MCF 10A (cell line): ENCODE results near the gene PVALEF. TPM values are rescaled to one million over a fixed set of nuclear protein-coding genes. Genes with fewer than 3 reads are reported as not detected.
A peak's percentile ranks its signal among the peaks of the same experiment; 100 is the strongest.
"Not testable (repeated sequence)": the region's sequence is repeated elsewhere in the genome, so short reads cannot be mapped to it uniquely, and the experiment has no call there.

Source experiments
- BruUV-seq: library from RNA; stranded (reverse); fragments of 400-500 nt; replicated peaks from 2 replicates; lab custom pipeline; 2021; lab: Mats Ljungman, UMichigan
- CTCF ChIA-PET: fragments of 300-600 bp; sonication (Branson Sonifier 250); formaldehyde crosslinking; extraction: SDS; loops from one replicate; lab custom pipeline; 2021; ENCODE audit warnings: antibody characterized with exemption, inconsistent platforms; lab: Yijun Ruan, JAX
- POLR2A ChIA-PET: fragments of 300-600, 350-650 bp; sonication (Branson Sonifier 250); formaldehyde crosslinking; extraction: SDS; loops from one replicate; lab custom pipeline; 2020; ENCODE audit warnings: antibody characterized with exemption, inconsistent platforms; lab: Yijun Ruan, JAX
- DNase-seq: peaks from one replicate; pipeline ENCODE4 v3.0.0-alpha.2; 2018; ENCODE audit not compliant: unreplicated experiment
- H3K27ac Mint-ChIP-seq: one replicate; pipeline ENCODE4 v1.8.0; 2022; ENCODE audit warnings: mild to moderate bottlenecking, low read depth, mixed read lengths; ENCODE audit not compliant: unreplicated experiment
- H3K27me3 Mint-ChIP-seq: one replicate; pipeline ENCODE4 v1.8.0; 2022; ENCODE audit warnings: mixed read lengths; ENCODE audit not compliant: insufficient read depth, unreplicated experiment
- H3K36me3 Mint-ChIP-seq: one replicate; pipeline ENCODE4 v1.8.0; 2022; ENCODE audit warnings: mild to moderate bottlenecking, moderate library complexity, mixed read lengths; ENCODE audit not compliant: insufficient read depth, unreplicated experiment
- H3K4me1 Mint-ChIP-seq: one replicate; pipeline ENCODE4 v1.8.0; 2022; ENCODE audit warnings: mixed read lengths; ENCODE audit not compliant: insufficient read depth, unreplicated experiment
- H3K4me3 Mint-ChIP-seq: one replicate; pipeline ENCODE4 v1.8.0; 2022; ENCODE audit warnings: mild to moderate bottlenecking, moderate library complexity, mixed read lengths; ENCODE audit not compliant: unreplicated experiment
- H3K9me3 Mint-ChIP-seq: one replicate; pipeline ENCODE4 v1.8.0; 2022; ENCODE audit warnings: mixed read lengths; ENCODE audit not compliant: unreplicated experiment
- intact Hi-C: fragments of 100-400 bp; cut with micrococcal nuclease; formaldehyde crosslinking; loops from 2 replicates; pipeline ENCODE4 v1.14.1; 2022
- total RNA-seq: library from RNA; stranded (reverse); gene quantifications from 2 replicates; pipeline ENCODE4 v1.2.3, GENCODE V29; 2022
- TF ChIP-seq, protein P1 (sequence below): fragments of 200-600 bp; IDR thresholded peaks from one replicate; pipeline ENCODE4 v1.8.0; 2022; ENCODE audit warnings: antibody characterized with exemption, mild to moderate bottlenecking; ENCODE audit not compliant: unreplicated experiment

Gene PVALEF
- total RNA-seq, 1 experiment from 2014 or later: not detected

DNA sequence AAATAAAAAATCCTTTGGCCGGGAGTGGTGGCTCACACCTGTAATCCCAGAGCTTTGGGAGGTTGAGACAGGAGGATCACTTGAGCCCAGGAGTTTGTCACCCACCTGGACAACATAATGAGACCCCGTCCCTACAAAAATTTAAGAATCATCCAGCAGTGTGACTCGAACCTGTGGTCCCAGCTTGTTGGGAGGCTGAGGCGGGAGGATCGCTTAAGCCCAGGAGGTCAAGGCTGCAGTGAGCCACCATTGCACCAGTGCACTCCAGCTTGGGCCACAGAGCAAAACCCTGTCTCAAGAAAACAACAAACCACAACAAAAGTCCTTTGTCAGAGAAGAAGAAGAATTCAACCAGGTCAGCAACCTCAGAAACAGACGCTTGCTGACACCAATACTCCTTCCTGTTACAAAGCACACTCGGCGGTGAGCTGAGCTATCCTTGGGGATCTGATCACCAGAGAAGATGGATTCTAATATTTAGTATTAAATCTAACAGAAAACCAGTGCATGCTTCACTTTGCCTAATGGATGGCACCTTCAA is 12.9 kb upstream of the PVALEF start:
- no peaks in the 10 kb centered on the region for H3K4me1 Mint-ChIP-seq
- H3K9me3 Mint-ChIP-seq: no peaks in the 10 kb centered on the region

DNA sequence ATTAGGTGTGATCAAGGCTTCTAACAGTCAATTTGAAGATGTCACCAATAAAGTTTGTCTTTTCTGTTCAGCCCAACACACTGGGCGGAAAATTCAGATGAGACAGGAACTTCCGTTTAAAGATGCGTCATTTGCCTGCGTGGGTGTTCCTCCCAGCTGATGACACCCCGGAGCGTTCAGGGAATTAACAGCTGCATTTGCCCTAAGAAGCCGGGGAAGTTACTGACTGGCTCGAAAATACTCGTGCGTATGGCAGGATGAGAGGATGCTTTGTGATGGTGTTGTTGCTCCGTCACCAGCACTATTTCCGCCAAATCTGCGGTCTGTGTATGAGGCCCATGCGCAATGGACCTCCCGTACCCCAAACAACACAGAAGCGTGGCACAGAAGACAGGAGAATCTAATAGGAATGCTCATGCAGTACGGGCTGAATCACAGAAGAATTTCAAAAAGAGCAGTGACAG is 11.9 kb upstream of the PVALEF start:
- POLR2A ChIA-PET: interaction anchor here (0.7 to 1.1 kb wide), 2 partner anchors 26 to 1152 kb away, joined by 3 read pairs; no protein-coding TSS in a partner anchor
- TF ChIP-seq, protein P1, sequence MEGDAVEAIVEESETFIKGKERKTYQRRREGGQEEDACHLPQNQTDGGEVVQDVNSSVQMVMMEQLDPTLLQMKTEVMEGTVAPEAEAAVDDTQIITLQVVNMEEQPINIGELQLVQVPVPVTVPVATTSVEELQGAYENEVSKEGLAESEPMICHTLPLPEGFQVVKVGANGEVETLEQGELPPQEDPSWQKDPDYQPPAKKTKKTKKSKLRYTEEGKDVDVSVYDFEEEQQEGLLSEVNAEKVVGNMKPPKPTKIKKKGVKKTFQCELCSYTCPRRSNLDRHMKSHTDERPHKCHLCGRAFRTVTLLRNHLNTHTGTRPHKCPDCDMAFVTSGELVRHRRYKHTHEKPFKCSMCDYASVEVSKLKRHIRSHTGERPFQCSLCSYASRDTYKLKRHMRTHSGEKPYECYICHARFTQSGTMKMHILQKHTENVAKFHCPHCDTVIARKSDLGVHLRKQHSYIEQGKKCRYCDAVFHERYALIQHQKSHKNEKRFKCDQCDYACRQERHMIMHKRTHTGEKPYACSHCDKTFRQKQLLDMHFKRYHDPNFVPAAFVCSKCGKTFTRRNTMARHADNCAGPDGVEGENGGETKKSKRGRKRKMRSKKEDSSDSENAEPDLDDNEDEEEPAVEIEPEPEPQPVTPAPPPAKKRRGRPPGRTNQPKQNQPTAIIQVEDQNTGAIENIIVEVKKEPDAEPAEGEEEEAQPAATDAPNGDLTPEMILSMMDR: no peak
- Mint-ChIP-seq H3K27me3 (peaks cover 15% of the 10 kb centered on the region), H3K36me3 (no peaks in the 10 kb centered on the region), H3K4me1 (no peaks in the 10 kb centered on the region), H3K4me3 (no peak overlapping the region), H3K9me3 (no peaks in the 10 kb centered on the region), H3K27ac (no peak overlapping the region)
- intact Hi-C loops: no loop called here
- no TSS peak for BruUV-seq
- CTCF ChIA-PET: interaction anchor here (0.6 to 1.6 kb wide), 3 partner anchors 10 to 369 kb away, joined by 3 to 6 read pairs (median 3); no protein-coding TSS in a partner anchor
- peak; percentile 40 for DNase-seq

More for the DNA sequence above, 12.9 kb upstream of the PVALEF start:
- ChIA-PET CTCF (interaction anchor here (1.6 kb wide), 1 partner anchor 9 kb away, joined by 6 read pairs; no protein-coding TSS in a partner anchor), POLR2A (interaction anchor here (0.6 to 1.1 kb wide), 2 partner anchors 17 to 27 kb away, joined by 3 read pairs; no protein-coding TSS in a partner anchor)
- Mint-ChIP-seq H3K27me3 (peaks cover 15% of the 10 kb centered on the region), H3K4me3 (no peak overlapping the region), H3K36me3 (no peaks in the 10 kb centered on the region), H3K27ac (no peak overlapping the region)
- no peak for DNase-seq
- intact Hi-C loops: no loop called here
- no TSS peak for BruUV-seq
- TF ChIP-seq, protein P1: no peak

DNA sequence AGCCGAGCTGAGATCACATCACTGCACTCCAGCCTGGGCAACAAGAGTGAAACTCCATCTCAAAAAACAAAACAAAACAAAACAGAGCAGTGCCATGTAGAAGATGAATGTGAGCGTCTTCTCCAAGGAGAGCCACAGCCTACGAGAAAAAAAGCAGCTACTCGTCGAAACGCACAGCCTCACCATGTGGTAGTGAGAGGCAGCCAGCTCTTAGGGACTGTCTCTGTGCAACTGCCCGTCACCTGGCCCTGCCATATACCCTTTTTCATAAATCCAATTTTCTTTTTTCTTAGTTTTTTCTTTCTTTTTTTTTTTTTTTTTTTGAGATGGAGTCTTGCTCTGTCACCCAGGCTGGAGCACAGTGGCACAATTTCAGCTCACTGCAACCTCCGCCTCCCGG is 11.3 kb upstream of the PVALEF start:
- H3K36me3 Mint-ChIP-seq, DNase-seq, BruUV-seq, H3K27ac Mint-ChIP-seq, intact Hi-C loops, H3K4me3 Mint-ChIP-seq, H3K4me1 Mint-ChIP-seq, H3K9me3 Mint-ChIP-seq: not testable (repeated sequence)
- POLR2A ChIA-PET: interaction anchor here (0.7 kb wide), 1 partner anchor 1152 kb away, joined by 3 read pairs; no protein-coding TSS in a partner anchor
- CTCF ChIA-PET: interaction anchor here (0.6 to 1.6 kb wide), 4 partner anchors 11 to 369 kb away, joined by 3 to 6 read pairs (median 3); no protein-coding TSS in a partner anchor
- H3K27me3 Mint-ChIP-seq: peaks cover 15% of the 10 kb centered on the region

DNA sequence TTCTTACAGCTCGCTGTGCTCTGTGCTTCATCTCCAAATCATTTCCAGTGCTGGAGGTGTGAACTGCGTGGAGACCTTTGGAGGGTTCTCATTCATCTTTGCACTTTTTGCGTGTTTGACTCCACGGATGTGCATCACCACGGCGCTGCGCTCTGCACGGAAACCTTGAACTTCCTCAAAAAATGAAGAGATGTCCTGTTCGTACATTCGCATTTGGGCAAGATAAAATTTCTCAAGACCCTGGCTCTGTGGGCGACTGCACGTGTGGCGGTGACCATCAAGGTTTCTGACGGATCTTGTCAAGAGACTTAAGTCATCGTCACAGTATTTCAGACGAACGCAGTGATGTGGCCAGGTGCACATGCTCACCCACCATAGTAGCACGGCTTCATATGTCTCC is 10.3 kb upstream of the PVALEF start:
- no peak for DNase-seq
- ChIA-PET CTCF (interaction anchor here (0.7 kb wide), 1 partner anchor 32 kb away, joined by 3 read pairs; no protein-coding TSS in a partner anchor), POLR2A (no interaction called here)
- Mint-ChIP-seq H3K9me3 (no peaks in the 10 kb centered on the region), H3K4me3 (no peak overlapping the region), H3K27me3 (peaks cover 9% of the 10 kb centered on the region), H3K4me1 (no peaks in the 10 kb centered on the region), H3K36me3 (no peaks in the 10 kb centered on the region), H3K27ac (no peak overlapping the region)
- TF ChIP-seq, protein P1: no peak
- intact Hi-C loops: no loop called here
- BruUV-seq: no TSS peak
